ENCODE results near the gene TAS2R20. TPM values are rescaled to one million over a fixed set of nuclear protein-coding genes. Genes with fewer than 3 reads are reported as not detected.

The TAS2R20 gene
- total RNA-seq, 2 donors from 2014 or later = 1.6 to 1.7 TPM

DNA sequence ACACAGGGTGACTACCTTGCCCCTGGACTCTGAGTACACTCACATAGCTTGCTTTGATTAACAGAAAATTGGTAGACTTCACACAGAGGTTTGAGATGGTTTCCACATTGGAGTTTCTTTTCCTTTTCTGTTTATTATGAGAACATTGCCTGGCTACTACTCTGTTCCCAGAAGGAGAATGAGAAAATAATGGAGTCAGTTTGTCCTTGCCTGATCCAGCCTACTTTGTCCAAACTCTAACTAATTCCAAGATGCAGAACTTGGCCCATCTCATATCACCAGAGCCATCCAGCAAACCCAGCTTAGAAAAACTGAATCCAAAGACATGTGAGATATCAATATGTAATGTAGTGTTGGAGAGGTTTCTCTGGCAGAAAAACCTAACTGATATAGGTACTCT lies 31.8 kb downstream of the TAS2R20 start:
- ATAC-seq (no peak), DNase-seq (no peak)
- intact Hi-C loops (cut with DNase I, micrococcal nuclease) = no loop called here

DNA sequence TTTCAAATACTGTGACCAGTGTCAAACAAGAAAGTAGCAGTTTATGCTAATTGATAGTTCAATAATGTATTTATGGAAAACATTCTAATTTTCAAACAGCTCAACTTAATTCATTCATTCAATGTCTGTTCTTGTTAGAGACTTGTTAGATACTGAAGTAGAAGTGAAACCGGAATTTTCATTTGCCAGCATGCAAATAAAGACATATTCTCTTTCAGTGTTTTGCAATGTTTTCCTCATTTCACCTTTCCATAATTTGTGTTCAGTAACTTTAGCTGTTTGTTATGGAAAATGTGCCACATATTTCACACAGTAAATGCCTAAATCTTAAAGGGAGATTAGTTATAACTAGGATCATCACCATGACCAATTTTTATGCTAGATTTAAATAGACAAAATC lies 32.6 kb downstream of the TAS2R20 start:
- ATAC-seq (no peak), DNase-seq (no peak)
- intact Hi-C loops (cut with DNase I, micrococcal nuclease) = no loop called here

DNA sequence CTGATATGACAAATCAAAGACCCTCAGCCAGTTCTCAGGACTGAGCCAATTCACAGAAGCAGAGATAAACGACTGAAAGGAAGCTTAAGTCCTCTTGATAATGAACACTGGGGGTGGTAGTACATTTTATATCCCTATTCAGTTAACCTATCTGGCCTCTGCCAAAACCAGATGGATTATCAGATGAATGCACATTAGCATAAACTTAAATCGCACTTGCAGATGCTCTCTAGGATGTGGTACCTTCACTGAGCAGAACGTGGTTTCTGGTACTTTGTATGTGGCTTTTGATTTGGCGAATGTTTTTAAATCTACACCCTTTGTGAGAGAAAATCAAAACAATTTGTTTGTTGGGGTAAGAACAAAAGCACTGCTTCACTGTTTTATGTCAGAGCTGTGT lies 37.9 kb downstream of the TAS2R20 start:
- ATAC-seq (no peak), DNase-seq (no peak)
- intact Hi-C loops (cut with DNase I, micrococcal nuclease) = no loop called here

DNA sequence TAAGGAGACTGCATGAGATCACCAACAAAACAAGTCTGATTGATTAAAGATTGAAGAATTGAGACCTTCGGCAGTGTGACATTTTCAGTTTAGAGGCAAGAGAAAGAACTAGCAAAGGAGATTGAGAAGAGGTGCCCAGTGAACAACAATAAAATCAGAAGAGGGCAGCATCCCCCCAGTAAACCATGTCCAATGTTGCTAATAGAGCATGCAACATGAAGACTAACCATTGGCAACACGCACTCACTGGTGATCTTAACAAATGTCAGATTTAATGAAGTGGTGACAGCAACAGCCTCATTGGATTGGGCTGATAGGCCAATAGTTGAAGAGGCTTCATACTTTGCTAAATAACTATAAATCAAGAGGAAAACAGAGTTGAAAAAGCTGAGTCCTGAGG lies 38.3 kb downstream of the TAS2R20 start:
- intact Hi-C loops (cut with DNase I, micrococcal nuclease) = no loop called here
- no peak for DNase-seq
- peak; percentile 39 for ATAC-seq

DNA sequence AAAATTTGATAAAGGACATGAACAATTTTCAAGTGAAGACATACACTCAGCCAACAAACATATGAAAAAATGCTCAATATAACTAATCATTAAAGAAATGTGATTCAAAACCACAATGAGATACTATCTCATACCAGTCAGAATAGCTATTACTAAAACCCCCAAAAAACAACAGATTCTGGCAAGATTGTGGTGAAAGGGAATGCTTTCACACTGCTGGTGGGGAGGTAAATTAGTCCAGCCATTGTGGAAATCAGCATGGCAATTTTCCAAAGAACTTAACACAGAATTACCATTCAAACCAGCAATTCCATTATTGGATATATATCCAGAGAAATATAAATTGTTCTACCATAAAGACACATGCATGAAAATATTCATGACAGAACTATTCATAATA lies 40.4 kb downstream of the TAS2R20 start:
- intact Hi-C loops (cut with DNase I, micrococcal nuclease) = no loop called here
- no peak for DNase-seq
- ATAC-seq = no peak

DNA sequence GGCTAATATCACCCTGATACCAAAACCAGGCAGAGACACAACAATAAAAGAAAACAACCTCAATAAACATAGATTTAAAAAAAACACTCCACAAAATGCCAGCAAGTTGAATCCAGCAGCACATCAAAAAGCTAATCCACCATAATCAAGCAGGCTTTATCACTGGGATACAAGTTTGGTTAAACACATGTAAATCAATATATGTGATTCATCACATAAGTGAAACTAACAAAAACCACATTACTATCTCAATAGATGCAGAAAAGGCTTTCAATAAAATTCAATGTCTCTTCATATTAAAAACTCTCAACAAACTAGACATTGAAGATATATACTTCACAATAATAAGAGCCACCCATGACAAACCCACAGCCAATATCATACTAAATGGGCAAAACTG lies 42.0 kb downstream of the TAS2R20 start:
- intact Hi-C loops (cut with DNase I, micrococcal nuclease) = no loop called here
- ATAC-seq (no peak), DNase-seq (no peak)

DNA sequence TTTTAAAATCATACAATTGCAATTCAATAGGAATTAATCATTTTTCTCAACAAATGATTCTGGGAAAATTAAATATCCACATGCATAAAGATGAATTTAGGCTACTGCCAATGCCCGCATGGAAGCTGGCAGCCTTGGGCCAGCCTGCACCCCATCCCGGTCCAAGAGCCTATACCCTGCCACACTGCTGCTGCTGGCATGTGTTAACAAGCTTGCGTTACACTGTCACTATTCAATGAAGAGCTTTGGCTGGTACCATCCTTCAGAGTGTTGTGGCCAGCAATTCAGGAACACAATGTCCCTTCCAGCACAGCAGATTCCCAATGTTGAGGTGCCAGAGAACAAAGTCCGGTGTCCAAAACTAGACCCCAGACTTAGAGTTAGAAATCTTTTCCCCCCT lies 45.5 kb downstream of the TAS2R20 start:
- no peak for ATAC-seq
- intact Hi-C loops (cut with DNase I, micrococcal nuclease) = no loop called here
- DNase-seq = no peak

Other genes starting within 250 kb of the TAS2R20 start
- not detected for gene TAS2R7, start 195.7 kb downstream of the TAS2R20 start, total RNA-seq
- gene TAS2R8, start 191.0 kb downstream of the TAS2R20 start, total RNA-seq = not detected
- gene TAS2R9, start 188.1 kb downstream of the TAS2R20 start, total RNA-seq = not detected
- gene TAS2R10, start 171.9 kb downstream of the TAS2R20 start, total RNA-seq = not detected
- 1 to 10 TPM; 1.0 to 2.3 TPM for gene PRR4, start 148.8 kb downstream of the TAS2R20 start, total RNA-seq
- gene PRH1, start 114.0 kb downstream of the TAS2R20 start, total RNA-seq = 10 to 100 TPM; 10.6 to 13.8 TPM
- 1 to 10 TPM; 1.3 to 1.9 TPM for gene TAS2R13, start 88.7 kb downstream of the TAS2R20 start, total RNA-seq
- not detected for gene PRH2, start 69.1 kb downstream of the TAS2R20 start, total RNA-seq
- gene TAS2R14, start 59.0 kb downstream of the TAS2R20 start, total RNA-seq = 1 to 10 TPM; 1.8 to 2.1 TPM
- 1 to 10 TPM; 1.2 to 1.6 TPM for gene TAS2R50, start 11.4 kb downstream of the TAS2R20 start, total RNA-seq
- gene TAS2R19, start 24.3 kb upstream of the TAS2R20 start, total RNA-seq = 1 to 10 TPM; 2.9 TPM
- 1 to 10 TPM; 3.3 to 3.7 TPM for gene TAS2R31, start 33.1 kb upstream of the TAS2R20 start, total RNA-seq
- 1 to 10 TPM in 1 of 2 donors, under 1 TPM in 1; 0.95 to 2.5 TPM for gene TAS2R46, start 64.0 kb upstream of the TAS2R20 start, total RNA-seq
- gene TAS2R43, start 94.0 kb upstream of the TAS2R20 start, total RNA-seq = under 1 TPM in 1 of 2 donors, not detected in 1; 0.42 TPM
- 1 to 10 TPM; 2.3 to 4.0 TPM for gene TAS2R30, start 136.3 kb upstream of the TAS2R20 start, total RNA-seq
- gene SMIM10L1, start 172.9 kb upstream of the TAS2R20 start, total RNA-seq = 1 to 10 TPM; 7.6 to 8.1 TPM
- gene TAS2R42, start 188.6 kb upstream of the TAS2R20 start, total RNA-seq = not detected

Data from left colon (tissue), 2 donors.